ENCODE measurements around the gene CCNL1.

Gene CCNL1

GRCh38 chr3:157145606-157146322, 14.2 kb downstream of the CCNL1 start:
- peak; percentile 12 for DNase-seq (ENCODE audit: low spot score)

- DNase-seq (ENCODE audit: low spot score), result no peak
Measured at GRCh38 chr3:157142315-157142714, 17.6 kb downstream of the CCNL1 start.

- DNase-seq (ENCODE audit: low spot score), result no peak
Measured at GRCh38 chr3:157139938-157140534, 19.9 kb downstream of the CCNL1 start.

- DNase-seq (ENCODE audit: low spot score), result peak; percentile 23
Measured at GRCh38 chr3:157136647-157137387, 23.1 kb downstream of the CCNL1 start.

- DNase-seq (ENCODE audit: low spot score), result peak; percentile 39
Measured at GRCh38 chr3:157135671-157136396, 24.1 kb downstream of the CCNL1 start.

- DNase-seq (ENCODE audit: low spot score), result no peak
Measured at GRCh38 chr3:157134620-157135191, 25.2 kb downstream of the CCNL1 start.

- no peak for DNase-seq (ENCODE audit: low spot score)
Measured at GRCh38 chr3:157133434-157134320, 26.3 kb downstream of the CCNL1 start.

- DNase-seq (ENCODE audit: low spot score), result peak; percentile 29
Measured at GRCh38 chr3:157132936-157133335, 27.0 kb downstream of the CCNL1 start.

- no peak for DNase-seq (ENCODE audit: low spot score)
Measured at GRCh38 chr3:157132341-157132740, 27.6 kb downstream of the CCNL1 start.

- DNase-seq (ENCODE audit: low spot score), result peak; percentile 32
Measured at GRCh38 chr3:157131861-157132260, 28.1 kb downstream of the CCNL1 start.

- DNase-seq (ENCODE audit: low spot score), result peak; percentile 60
Measured at GRCh38 chr3:157130467-157131251, 29.3 kb downstream of the CCNL1 start.

- no peak for DNase-seq (ENCODE audit: low spot score)
Measured at GRCh38 chr3:157129803-157130466, 30.0 kb downstream of the CCNL1 start.

GRCh38 chr3:157128771-157129681, 30.9 kb downstream of the CCNL1 start:
- peak; percentile 66 for DNase-seq (ENCODE audit: low spot score)

- peak; percentile 62 for DNase-seq (ENCODE audit: low spot score)
Measured at GRCh38 chr3:157127831-157128767, 31.8 kb downstream of the CCNL1 start.

GRCh38 chr3:157127268-157127667, 32.7 kb downstream of the CCNL1 start:
- DNase-seq (ENCODE audit: low spot score), result no peak

- DNase-seq (ENCODE audit: low spot score), result no peak
Measured at GRCh38 chr3:157126365-157126764, 33.6 kb downstream of the CCNL1 start.

- DNase-seq (ENCODE audit: low spot score), result no peak
Measured at GRCh38 chr3:157125101-157125500, 34.8 kb downstream of the CCNL1 start.
